Right cardiac atrium (tissue), 5 donors: Measurements from ENCODE around the gene KIF12. TPM values are rescaled to one million over a fixed set of nuclear protein-coding genes. Genes with fewer than 3 reads are reported as not detected.
A peak's percentile ranks its signal among the peaks of the same experiment; 100 is the strongest.
"Not testable (repeated sequence)": the region's sequence is repeated elsewhere in the genome, so short reads cannot be mapped to it uniquely, and the experiment has no call there.

Experiments
- ATAC-seq, 2 donors: fragments of 200-7000 bp; cut with Tn5 transposase; one replicate each; pipeline versions ENCODE4 v1.8.0 to v1.9.1; 2020; ENCODE audit warnings: moderate library complexity in 2 of 2, mild to moderate bottlenecking in 1 of 2
- DNase-seq, 3 donors: peaks; one replicate each; pipeline ENCODE4 v3.0.0-alpha.2; 2020
- H3K27ac ChIP-seq: one replicate; pipeline ENCODE4 v1.5.1; 2013; ENCODE audit warnings: mild to moderate bottlenecking, low read length, control low read depth, moderate library complexity
- H3K27me3 ChIP-seq: one replicate; pipeline ENCODE4 v1.6.1; 2013; ENCODE audit not compliant: control insufficient read depth, insufficient read depth
- H3K4me1 ChIP-seq: one replicate; pipeline ENCODE4 v1.6.1; 2013; ENCODE audit warnings: low read length; ENCODE audit not compliant: control insufficient read depth, insufficient read depth
- H3K4me3 ChIP-seq: one replicate; pipeline ENCODE4 v1.5.1; 2013; ENCODE audit warnings: low read length, control low read depth
- H3K9me3 ChIP-seq: one replicate; pipeline ENCODE4 v1.6.1; 2013; ENCODE audit warnings: low read length; ENCODE audit not compliant: control insufficient read depth
- WGBS: extraction: QIAGEN DNeasy Blood & Tissue Kit; methylation state at CpG from one replicate; pipeline ENCODE4 v1.1.7; 2013; 5-methylcytosine and 5-hydroxymethylcytosine counted together
- intact Hi-C, 4 donors: fragments of 100-400 bp; cut with DNase I; formaldehyde crosslinking; loops; one replicate each; pipeline versions ENCODE4 v1.11.0 to v1.14.0; 2022 to 2023
- polyA plus RNA-seq: library from polyadenylated mRNA; stranded (reverse); fragments of 200-250 nt; gene quantifications from one replicate; pipeline ENCODE4 v1.2.3, GENCODE V29; 2013
- total RNA-seq, 4 donors: library from RNA; stranded (reverse); fragmentation: NEBNext Ultra II Directional; extraction: Animal tissue kit (Norgen Biotek cat#: 25700); gene quantifications; one replicate each; pipeline ENCODE4 v1.2.1, GENCODE V29; 2021
- donor health status: healthy with polysubstance abuse.
- donor health status: DM: no; HTN: yes; CAD: no.
- donor health status: DM: no; HTN: no; CAD: no.
- donor health status: DM: no; HTN: yes; CAD: no; lungs with severe emphysema.
- donor health status: DM: yes; HTN: yes; CAD: no.

KIF12 gene
- total and polyA plus RNA-seq, 5 donors = 0.11 to 0.44 (median 0.23) TPM; not detected in 2

- 85% methylated on average over 7 of the region's 7 CpGs for WGBS
- ATAC-seq = peak in 1 of 2 donors; percentile 18
- no peak overlapping the region for H3K27ac ChIP-seq
Observed at GRCh38 chr9:114132550-114132918, 33.4 kb upstream of the KIF12 start.

GRCh38 chr9:114131808-114132549 is 32.9 kb upstream of the KIF12 start:
- ATAC-seq (peak in 1 of 2 donors; percentile 29), DNase-seq (peak in 1 of 3 donors; percentile 62)
- H3K4me1 ChIP-seq = peaks cover 9% of the 10 kb centered on the region
- intact Hi-C loops = no loop called here
- 52% methylated on average over 10 of the region's 10 CpGs for WGBS
- H3K27ac ChIP-seq = no peak overlapping the region
- no peaks in the 10 kb centered on the region for H3K27me3 ChIP-seq
- no peak overlapping the region for H3K4me3 ChIP-seq
- H3K9me3 ChIP-seq = no peaks in the 10 kb centered on the region

More at GRCh38 chr9:114132550-114132918, 33.4 kb upstream of the KIF12 start:
- no peak for DNase-seq
- peaks cover 9% of the 10 kb centered on the region for H3K4me1 ChIP-seq
- H3K27me3 ChIP-seq = no peaks in the 10 kb centered on the region
- intact Hi-C loops = no loop called here
- no peaks in the 10 kb centered on the region for H3K9me3 ChIP-seq
- no peak overlapping the region for H3K4me3 ChIP-seq

DNA sequence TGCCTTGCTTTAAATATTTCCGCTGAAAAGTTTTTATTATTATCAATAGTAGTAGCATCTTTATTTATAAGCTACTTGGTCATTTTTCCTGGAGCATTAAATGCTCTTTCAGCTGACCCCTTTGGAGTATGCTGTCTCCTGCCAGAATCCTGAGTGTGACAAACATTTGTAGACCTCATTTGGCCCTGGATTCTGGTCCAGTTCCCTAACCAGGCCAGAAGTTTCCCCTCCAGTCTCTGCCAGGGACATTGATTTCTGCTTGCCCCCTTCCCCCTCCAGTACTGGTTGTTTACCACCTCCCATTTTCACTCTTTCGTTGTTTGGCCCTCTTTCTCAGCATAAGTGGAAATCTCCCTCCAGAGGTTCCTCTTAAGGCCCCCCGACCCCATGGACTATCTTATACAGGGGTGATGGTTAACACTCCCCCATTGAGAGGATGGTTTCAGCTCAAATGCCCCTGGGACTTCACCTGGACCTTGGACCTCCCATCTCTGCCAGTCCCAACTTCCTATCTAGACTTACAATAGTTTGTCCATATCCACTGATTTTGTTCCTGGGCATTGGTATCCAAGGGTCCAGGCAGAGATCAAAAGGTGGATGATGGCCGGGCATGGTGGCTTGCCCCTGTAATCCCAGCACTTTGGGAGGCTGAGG is 31.7 kb upstream of the KIF12 start:
- Histone ChIP-seq H3K9me3 (no peaks in the 10 kb centered on the region), H3K27me3 (no peaks in the 10 kb centered on the region), H3K4me3 (no peak overlapping the region), H3K4me1 (peaks cover 9% of the 10 kb centered on the region), H3K27ac (no peak overlapping the region)
- ATAC-seq (peak in 1 of 2 donors; percentile 53), DNase-seq (no peak)
- WGBS = 72% methylated on average over 4 of the region's 4 CpGs
- intact Hi-C loops = no loop called here

DNA sequence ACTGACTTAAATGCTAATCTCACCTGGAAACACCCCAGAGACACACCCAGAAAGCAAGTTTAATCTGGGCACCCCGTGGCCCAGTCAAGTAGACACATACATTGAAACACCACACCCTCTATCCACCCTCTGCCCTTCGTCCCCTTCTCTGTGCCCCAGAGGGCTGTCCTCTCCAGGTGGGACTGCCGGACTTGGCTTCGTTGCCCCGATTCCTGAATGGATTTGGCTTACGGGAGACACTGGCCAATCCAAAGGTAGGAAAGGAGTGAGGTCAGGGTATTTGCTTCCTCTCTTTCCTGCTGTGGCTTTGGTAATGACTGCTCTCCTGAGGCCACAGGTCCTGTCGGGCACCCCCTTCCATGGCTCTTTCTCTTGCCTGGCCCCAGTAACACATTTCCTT is 31.0 kb upstream of the KIF12 start:
- Histone ChIP-seq H3K9me3 (no peaks in the 10 kb centered on the region), H3K27me3 (no peaks in the 10 kb centered on the region), H3K4me1 (peaks cover 9% of the 10 kb centered on the region), H3K4me3 (no peak overlapping the region), H3K27ac (no peak overlapping the region)
- intact Hi-C loops = no loop called here
- WGBS = 85% methylated on average over 7 of the region's 7 CpGs
- ATAC-seq = no peak
- no peak for DNase-seq

DNA sequence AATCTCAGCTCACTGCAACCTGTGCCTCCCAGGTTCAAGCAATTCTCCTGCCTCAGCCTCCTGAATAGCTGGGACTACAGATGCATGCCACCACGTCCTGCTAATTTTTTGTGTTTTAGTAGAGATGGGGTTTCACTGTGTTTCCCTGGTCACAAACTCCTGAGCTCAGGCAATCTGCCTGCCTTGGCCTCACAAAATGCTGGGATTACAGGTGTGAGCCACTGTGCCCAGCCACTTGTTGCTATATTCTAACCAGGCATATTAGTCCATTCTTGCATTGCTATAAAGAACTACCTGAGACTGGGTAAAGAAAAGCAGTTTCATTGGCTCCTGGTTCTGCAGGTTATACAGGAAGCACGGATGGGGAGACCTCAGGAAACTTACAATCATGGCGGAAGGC is 29.7 kb upstream of the KIF12 start:
- DNase-seq, H3K4me3 ChIP-seq: not testable (repeated sequence)

DNA sequence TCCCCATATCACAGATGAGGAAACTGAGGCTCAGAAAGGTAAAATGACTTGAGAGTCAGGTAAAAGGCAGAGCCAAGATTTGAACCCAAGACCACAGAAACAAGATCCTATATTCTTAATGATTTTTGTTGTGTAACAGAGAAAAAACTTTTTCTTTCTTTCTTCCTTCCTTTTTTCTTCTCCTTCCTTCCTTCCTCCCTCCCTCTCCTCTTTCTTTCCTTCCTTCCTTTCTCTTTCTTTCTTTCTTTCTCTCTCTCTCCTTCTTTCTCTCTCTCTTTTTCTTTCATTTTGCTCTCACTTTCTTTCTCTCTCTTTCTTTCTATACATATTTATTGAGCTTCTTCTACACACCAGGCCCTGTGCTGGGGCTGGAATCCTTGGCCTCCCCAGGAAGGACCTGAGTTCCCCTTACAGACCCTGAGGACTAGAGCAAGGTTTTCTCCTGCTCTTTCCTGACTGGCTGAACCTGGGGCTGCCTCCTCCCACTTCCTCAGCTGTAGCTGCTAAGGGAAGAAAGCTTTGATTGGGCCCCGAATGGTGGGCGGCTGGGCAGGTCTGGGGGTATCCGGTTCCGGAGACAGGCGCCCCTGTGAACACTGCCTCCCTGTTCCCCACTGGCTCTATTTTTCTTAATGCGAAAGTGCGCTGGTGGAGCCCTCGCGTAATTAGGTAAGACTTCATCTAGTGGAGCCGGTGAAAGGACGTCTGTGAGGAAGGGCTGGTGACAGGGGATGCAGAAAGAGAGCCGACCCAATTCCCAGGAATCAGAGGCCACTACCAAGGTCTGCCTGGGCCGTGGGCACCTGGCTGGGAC is 27.4 kb upstream of the KIF12 start:
- H3K9me3 ChIP-seq = no peaks in the 10 kb centered on the region
- ATAC-seq (no peak), DNase-seq (no peak)
- peaks cover 7% of the 10 kb centered on the region for H3K4me1 ChIP-seq
- no peak overlapping the region for H3K27ac ChIP-seq
- no peak overlapping the region for H3K4me3 ChIP-seq
- intact Hi-C loops = no loop called here
- WGBS = 70% methylated on average over 13 of the region's 13 CpGs
- H3K27me3 ChIP-seq = no peaks in the 10 kb centered on the region

More for the DNA sequence above, 29.7 kb upstream of the KIF12 start:
- intact Hi-C loops, H3K4me1 ChIP-seq, H3K27ac ChIP-seq, ATAC-seq, H3K27me3 ChIP-seq, H3K9me3 ChIP-seq: not testable (repeated sequence)
- 91% methylated on average over 3 of the region's 3 CpGs for WGBS

DNA sequence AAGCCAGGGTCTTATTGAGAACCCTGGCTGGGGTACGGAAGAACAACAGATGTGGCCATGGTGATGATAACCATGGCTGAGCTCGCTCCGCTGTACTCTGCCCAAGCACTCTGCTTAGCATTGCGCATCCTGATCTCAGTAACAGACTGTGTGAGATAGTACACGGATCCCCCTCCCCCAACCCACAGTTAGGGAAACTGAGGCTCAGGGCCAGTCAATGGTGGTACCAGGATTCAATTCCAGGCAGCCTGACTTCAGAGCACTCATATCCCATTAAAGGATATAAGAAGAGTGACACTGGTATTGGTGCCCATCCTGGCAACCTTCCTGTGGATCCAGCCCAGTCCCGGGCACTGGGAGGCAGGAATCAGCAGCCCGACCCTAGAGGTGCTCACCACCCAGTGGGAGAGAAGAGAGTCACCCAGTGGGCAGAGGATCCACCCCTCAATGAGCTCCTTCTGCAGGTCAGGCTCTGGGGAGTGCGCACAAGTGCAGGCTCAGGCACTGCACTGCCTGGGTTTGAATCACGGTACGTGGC is 26.5 kb upstream of the KIF12 start:
- no peak for ATAC-seq
- Histone ChIP-seq H3K4me3 (no peak overlapping the region), H3K27ac (no peak overlapping the region), H3K4me1 (peaks cover 3% of the 10 kb centered on the region), H3K27me3 (no peaks in the 10 kb centered on the region), H3K9me3 (no peaks in the 10 kb centered on the region)
- DNase-seq = no peak
- intact Hi-C loops = no loop called here
- 85% methylated on average over 10 of the region's 10 CpGs for WGBS

GRCh38 chr9:114124666-114125475 is 25.8 kb upstream of the KIF12 start:
- H3K27ac ChIP-seq = no peak overlapping the region
- 83% methylated on average over 13 of the region's 13 CpGs for WGBS
- H3K27me3 ChIP-seq = no peaks in the 10 kb centered on the region
- no peak overlapping the region for H3K4me3 ChIP-seq
- intact Hi-C loops = no loop called here
- H3K4me1 ChIP-seq = no peaks in the 10 kb centered on the region
- DNase-seq = no peak
- no peaks in the 10 kb centered on the region for H3K9me3 ChIP-seq
- no peak for ATAC-seq

- intact Hi-C loops = no loop called here
- DNase-seq = no peak
- 21% methylated on average over 1 of the region's 1 CpG for WGBS
- Histone ChIP-seq H3K27ac (no peak overlapping the region), H3K9me3 (no peaks in the 10 kb centered on the region), H3K4me1 (no peaks in the 10 kb centered on the region), H3K4me3 (no peak overlapping the region), H3K27me3 (no peaks in the 10 kb centered on the region)
- ATAC-seq = peak; percentile 14 to 59
Observed at GRCh38 chr9:114124138-114124537, 25.0 kb upstream of the KIF12 start.
